Measurements from ENCODE around the gene GNAT3. TPM values are rescaled to one million over a fixed set of nuclear protein-coding genes. Genes with fewer than 3 reads are reported as not detected.
A peak's percentile ranks its signal among the peaks of the same experiment; 100 is the strongest.

The GNAT3 gene
- total and polyA plus RNA-seq, 2 of the 8 experiments (the other 6 are each of a cell fraction or from before 2014, with no cell fraction given), result not detected

DNA sequence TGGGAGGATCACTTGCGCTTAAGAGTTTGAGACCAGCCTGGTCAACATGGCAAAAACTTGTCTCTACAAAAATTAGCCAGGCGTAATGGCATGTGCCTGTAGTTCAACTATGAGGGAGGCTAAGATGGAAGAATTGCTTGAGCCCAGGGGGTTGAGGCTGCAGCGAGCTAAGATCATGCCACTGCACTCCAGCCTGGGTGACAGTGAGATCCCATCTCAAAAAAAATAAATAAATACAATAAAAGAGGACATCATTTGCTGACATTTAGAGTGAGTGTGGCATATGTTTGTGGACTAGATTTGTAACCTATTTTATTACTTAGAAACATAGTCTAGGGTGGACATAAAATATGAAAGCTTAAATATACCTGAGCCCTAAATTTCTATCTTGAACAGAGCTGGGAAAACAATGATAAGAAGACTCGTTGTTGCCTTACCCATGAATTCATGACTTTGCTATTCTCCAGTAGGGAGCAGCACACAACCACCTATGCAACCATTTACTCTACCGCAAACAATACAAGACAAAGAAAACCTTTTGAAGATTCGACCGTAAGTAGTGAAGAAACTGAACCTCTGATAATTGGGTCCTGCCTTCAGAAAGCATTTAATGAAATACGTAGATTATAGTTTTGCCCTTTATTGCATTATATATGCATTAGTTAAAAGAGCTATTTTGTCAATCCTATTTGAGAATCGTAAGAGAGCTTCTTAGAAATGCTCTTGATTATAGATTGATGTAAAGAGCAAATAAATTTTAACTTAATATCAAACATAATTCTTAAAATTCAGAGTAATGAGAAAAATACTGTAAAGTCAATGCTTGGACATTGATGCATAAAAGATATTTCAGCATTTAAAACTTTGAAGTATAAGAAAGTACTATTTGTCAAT lies 83.5 kb downstream of the GNAT3 start:
- H3K4me1 ChIP-seq (replicated peaks in 1 of 4; ENCODE audit: control insufficient read depth in 3 of 4, insufficient read depth in 4 of 4, low read length in 3 of 4), result 0 out of 7 replicates have a peak, but pooled peaks cover 0 to 3% (median 0%) of the 10 kb centered on the region in 4 experiments
- no peak overlapping the region for H3K4me3 ChIP-seq (ENCODE audit: extremely low read depth in 1 of 4, insufficient read depth in 2 of 4, low read depth in 3 of 4, low read length in 4 of 4)
- no peak overlapping the region for H4K5ac ChIP-seq (ENCODE audit: insufficient read length, low read depth, low read length)
- H2BK20ac ChIP-seq (ENCODE audit: low read length), result no peak overlapping the region
- H3K79me2 ChIP-seq (ENCODE audit: control insufficient read depth in 1 of 2, insufficient read depth in 2 of 2, low read length in 2 of 2), result no peaks in the 10 kb centered on the region
- no peaks in the 10 kb centered on the region for H3K79me1 ChIP-seq (ENCODE audit: low read depth, low read length)
- no peak overlapping the region for H3K14ac ChIP-seq (ENCODE audit: insufficient read length)
- H2BK12ac ChIP-seq (ENCODE audit: low read depth, low read length), result no peak overlapping the region
- no peak overlapping the region for H3K23ac ChIP-seq (ENCODE audit: insufficient read length)
- ChIA-PET CTCF (ENCODE audit: partially characterized antibody) (interaction anchor here (0.6 to 3.6 kb wide), 23 partner anchors 10 to 1042 kb away, joined by 3 to 21 read pairs (median 4); no protein-coding TSS in a partner anchor), POLR2A (ENCODE audit: partially characterized antibody) (no interaction called here)
- no peaks in the 10 kb centered on the region for H4K20me1 ChIP-seq (replicated peaks in 1 of 2; ENCODE audit: control insufficient read depth in 1 of 2, insufficient read depth in 2 of 2, low read length in 2 of 2)
- H2BK120ac ChIP-seq (replicated peaks; ENCODE audit: low read depth, low read length), result no peak overlapping the region
- no peak overlapping the region for H3K27ac ChIP-seq (ENCODE audit: low read depth, low read length)
- H3K36me3 ChIP-seq (ENCODE audit: control insufficient read depth in 2 of 4, insufficient read depth in 4 of 4, low read length in 3 of 4), result no peaks in the 10 kb centered on the region
- H3K4me2 ChIP-seq (ENCODE audit: insufficient read depth in 1 of 2, low read depth in 2 of 2, low read length in 2 of 2), result no peak overlapping the region
- H3K9ac ChIP-seq (replicated peaks in 1 of 4; ENCODE audit: extremely low read depth in 1 of 4, low read depth in 3 of 4, low read length in 3 of 4), result no peak overlapping the region
- peak; percentile 93 for FAIRE-seq
- H2AK5ac ChIP-seq (ENCODE audit: low read depth, low read length), result no peak overlapping the region
- H4K8ac ChIP-seq (ENCODE audit: extremely low read depth, insufficient read depth, low read length), result no peak overlapping the region
- no peaks in the 10 kb centered on the region for H3K9me3 ChIP-seq (ENCODE audit: insufficient read depth in 2 of 2, low read depth in 1 of 2, low read length in 1 of 2)
- no peak overlapping the region for H4K91ac ChIP-seq (replicated peaks; ENCODE audit: insufficient read length, low read length)
- DNase-seq (ENCODE audit: low read depth in 1 of 2, low spot score in 2 of 2), result no peak
- H2AFZ ChIP-seq (ENCODE audit: low read length), result no peak overlapping the region
- H3K4ac ChIP-seq (replicated peaks; ENCODE audit: insufficient read length, low read depth, low read length), result no peak overlapping the region
- TF ChIP-seq, protein P1, sequence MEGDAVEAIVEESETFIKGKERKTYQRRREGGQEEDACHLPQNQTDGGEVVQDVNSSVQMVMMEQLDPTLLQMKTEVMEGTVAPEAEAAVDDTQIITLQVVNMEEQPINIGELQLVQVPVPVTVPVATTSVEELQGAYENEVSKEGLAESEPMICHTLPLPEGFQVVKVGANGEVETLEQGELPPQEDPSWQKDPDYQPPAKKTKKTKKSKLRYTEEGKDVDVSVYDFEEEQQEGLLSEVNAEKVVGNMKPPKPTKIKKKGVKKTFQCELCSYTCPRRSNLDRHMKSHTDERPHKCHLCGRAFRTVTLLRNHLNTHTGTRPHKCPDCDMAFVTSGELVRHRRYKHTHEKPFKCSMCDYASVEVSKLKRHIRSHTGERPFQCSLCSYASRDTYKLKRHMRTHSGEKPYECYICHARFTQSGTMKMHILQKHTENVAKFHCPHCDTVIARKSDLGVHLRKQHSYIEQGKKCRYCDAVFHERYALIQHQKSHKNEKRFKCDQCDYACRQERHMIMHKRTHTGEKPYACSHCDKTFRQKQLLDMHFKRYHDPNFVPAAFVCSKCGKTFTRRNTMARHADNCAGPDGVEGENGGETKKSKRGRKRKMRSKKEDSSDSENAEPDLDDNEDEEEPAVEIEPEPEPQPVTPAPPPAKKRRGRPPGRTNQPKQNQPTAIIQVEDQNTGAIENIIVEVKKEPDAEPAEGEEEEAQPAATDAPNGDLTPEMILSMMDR (IDR thresholded peaks at IDR 0.05; ENCODE audit: control extremely low read depth in 1 of 3, insufficient read depth in 1 of 3, low read depth in 1 of 3, low read length in 3 of 3), result peak in 2 of 3 experiments; percentile 63 to 70; a peak in 3 of 4 replicates
- TF ChIP-seq TAF7 (optimal IDR thresholded peaks at IDR 0.05; ENCODE audit: borderline replicate concordance, low read depth, low read length), result no peak
- TF ChIP-seq RAD21 (IDR thresholded peaks at IDR 0.05 in 1 of 2, conservative IDR thresholded peaks at IDR 0.05 in 1 of 2; ENCODE audit: low read depth in 2 of 2, low read length in 2 of 2), result peak; percentile 89 to 91
- TF ChIP-seq NRF1 (IDR thresholded peaks at IDR 0.05; ENCODE audit: low read depth, low read length), result no peak
- H3K23me2 ChIP-seq (ENCODE audit: low read depth, low read length), result no peaks in the 10 kb centered on the region
- H2BK5ac ChIP-seq (ENCODE audit: low read depth, low read length), result no peak overlapping the region
- H3K27me3 ChIP-seq (replicated peaks in 1 of 4; ENCODE audit: control insufficient read depth in 3 of 4, extremely low read depth in 1 of 4, insufficient read depth in 3 of 4, low read length in 3 of 4), result no peaks in the 10 kb centered on the region
- H3K18ac ChIP-seq (ENCODE audit: extremely low read depth, low read length), result no peak overlapping the region
- WGBS, 2 experiments (ENCODE audit: extremely low coverage in 1 of 2, insufficient coverage in 1 of 2, insufficient read length in 1 of 2, insufficient replicate concordance in 2 of 2, low coverage in 1 of 2, low lambda C conversion rate in 2 of 2, missing lambda C conversion rate in 1 of 2), result 56% methylated on average over 9 of the region's 9 CpGs; no CpG with 5 or more reads in 1 of the 2 experiments
- no peak overlapping the region for H3K56ac ChIP-seq (replicated peaks; ENCODE audit: insufficient read length, low read depth, low read length)
- no peak overlapping the region for H2BK15ac ChIP-seq (ENCODE audit: low read length)

Measured in H1 (cell line).